GM12874 (cell line): Measurements from ENCODE around the gene NANP.

Experiments
- TF ChIP-seq, protein P1 (sequence below): IDR thresholded peaks from 2 replicates; pipeline ENCODE4 v1.5.1; 2011; ENCODE audit warnings: low read depth, mild to moderate bottlenecking, control low read depth, low read length, moderate library complexity; ENCODE audit not compliant: insufficient read depth

Gene NANP

DNA sequence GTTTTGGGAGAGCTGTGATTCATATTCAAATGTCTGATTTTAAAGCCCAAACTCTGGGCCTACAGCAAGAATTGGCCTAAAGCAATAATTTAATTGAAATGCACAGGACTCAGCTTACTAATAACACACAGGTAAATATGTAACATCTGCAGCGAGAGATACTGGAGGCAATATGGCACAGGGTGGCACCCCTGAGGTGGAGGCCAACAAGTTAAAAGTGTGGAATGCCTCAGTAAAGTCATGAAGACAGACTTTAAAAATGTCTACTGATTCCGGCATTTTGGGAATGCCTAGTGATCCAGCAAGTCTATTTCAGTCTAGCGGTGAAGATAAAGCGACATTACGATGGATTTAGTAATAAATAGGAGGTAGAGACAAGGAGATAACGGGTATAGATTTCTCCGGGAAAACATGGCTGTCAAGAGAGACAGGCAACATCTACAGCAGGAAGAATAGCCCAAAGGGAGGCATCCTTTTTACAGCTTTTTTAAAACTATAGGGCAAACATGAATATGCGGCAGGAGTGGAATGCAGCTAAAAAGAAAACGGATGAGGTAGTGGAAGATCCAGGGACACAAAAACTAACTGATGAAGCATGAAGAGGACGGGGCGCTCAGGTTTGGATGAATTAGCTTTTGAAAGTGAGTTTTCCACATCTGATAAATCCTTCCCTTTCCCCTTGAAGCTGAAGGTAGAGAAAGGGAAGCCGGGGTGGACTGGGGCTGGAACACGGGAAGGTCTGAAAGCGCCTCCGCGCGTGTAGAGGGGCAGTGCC lies 1.2 kb downstream of the NANP start:
- TF ChIP-seq, protein P1, sequence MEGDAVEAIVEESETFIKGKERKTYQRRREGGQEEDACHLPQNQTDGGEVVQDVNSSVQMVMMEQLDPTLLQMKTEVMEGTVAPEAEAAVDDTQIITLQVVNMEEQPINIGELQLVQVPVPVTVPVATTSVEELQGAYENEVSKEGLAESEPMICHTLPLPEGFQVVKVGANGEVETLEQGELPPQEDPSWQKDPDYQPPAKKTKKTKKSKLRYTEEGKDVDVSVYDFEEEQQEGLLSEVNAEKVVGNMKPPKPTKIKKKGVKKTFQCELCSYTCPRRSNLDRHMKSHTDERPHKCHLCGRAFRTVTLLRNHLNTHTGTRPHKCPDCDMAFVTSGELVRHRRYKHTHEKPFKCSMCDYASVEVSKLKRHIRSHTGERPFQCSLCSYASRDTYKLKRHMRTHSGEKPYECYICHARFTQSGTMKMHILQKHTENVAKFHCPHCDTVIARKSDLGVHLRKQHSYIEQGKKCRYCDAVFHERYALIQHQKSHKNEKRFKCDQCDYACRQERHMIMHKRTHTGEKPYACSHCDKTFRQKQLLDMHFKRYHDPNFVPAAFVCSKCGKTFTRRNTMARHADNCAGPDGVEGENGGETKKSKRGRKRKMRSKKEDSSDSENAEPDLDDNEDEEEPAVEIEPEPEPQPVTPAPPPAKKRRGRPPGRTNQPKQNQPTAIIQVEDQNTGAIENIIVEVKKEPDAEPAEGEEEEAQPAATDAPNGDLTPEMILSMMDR: no peak

DNA sequence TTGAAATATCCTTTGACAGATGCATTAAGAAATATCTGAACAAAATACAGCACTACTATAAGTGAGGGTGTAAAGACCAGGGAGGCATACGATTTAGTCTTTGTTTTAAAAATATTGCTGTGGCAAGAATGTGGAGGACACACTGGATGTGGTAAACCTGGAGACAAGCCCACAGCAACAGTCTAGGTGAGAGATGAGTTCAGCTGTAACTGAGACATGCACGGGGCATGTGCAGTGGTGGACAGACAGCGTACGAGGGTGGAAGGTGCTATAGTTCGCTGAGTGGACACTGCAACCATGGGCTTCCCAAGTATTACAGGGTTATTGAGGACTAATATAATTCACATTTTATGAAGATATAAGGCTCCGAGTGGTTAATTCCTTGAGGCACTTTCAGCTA lies 1.8 kb downstream of the NANP start:
- TF ChIP-seq, protein P1: no peak

DNA sequence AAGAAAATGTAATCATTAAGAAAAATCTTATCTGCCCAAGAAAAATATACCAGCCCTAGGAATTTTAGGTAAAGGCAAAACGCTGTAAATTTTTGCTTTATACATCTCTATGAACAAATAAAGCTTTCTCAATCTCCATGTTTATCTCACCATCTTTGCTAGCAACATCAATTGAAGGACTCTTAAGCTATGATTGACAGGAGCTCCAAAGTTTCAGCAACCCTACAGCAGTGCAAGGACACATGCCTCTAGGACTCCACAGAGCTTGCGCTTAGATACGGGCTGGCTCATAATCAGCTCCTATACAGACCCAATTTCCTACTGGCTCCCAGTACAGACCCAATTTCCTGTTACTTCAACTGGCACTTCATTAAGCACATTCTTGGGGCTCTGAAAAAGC lies 4.3 kb downstream of the NANP start:
- TF ChIP-seq, protein P1: no peak

DNA sequence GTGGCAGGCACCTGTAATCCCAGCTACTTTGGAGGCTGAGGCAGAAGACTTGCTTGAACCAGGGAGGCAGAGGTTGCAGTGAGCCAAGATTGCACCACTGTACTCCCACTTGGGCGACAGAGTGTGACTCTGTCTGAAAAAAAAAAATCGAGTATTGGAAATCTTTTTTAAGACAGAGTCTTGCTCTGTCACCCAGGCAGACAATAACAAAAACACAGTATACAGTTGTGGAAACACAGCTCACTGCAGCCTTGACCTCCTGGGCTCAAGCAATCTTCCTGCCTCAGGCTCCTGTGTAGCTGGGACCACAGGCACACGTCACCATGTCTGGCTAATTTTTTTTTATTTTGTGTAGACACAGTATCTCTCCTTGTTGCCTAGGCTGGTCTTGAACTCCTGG lies 15.0 kb downstream of the NANP start:
- TF ChIP-seq, protein P1: no peak

DNA sequence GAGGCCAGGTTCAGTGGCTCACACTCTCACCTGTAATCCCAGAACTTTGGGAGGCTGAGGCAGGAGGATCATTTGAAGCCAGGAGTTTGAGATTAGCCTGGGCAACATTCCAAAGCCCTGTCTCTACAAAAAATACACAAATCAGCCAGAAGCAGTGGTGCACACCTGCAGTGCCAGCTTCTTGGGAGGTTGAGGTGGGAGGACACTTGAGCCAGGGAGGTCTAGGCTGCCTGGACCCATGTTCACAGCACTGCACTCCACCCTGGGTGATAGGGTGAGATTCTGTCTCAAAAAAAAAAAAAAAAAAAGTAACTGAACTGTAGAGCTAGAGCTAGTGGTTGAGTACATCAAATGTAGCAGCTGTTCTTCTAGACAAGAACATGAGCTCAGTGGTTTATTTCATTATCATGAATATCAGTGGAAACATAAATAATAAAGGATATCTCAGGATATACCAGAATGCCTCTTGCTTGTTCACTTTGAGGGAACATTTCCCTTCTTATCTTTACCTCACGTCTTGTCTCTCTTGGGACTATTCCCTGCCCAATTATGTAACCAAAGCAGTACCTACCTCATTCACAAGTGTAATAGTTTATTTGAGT lies 17.6 kb downstream of the NANP start:
- TF ChIP-seq, protein P1: no peak

DNA sequence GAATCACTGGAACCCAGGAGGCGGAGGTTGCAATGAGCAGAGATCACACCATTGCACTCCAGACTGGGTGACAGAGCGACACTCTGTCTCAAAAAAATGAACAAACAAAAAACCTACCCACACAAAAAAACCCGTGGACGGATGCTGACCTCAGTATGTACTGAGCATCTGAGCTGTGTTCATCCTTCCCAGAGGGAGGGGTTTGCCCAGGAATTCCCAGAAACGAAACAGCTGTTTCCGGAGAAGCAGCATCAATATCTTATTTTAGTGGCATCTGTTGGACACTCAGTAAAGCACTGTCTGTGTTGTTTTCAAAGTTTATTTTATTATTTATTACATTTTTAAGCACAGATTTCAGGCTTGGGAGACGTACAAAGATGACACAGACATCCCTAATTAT lies 18.7 kb downstream of the NANP start:
- TF ChIP-seq, protein P1: no peak

DNA sequence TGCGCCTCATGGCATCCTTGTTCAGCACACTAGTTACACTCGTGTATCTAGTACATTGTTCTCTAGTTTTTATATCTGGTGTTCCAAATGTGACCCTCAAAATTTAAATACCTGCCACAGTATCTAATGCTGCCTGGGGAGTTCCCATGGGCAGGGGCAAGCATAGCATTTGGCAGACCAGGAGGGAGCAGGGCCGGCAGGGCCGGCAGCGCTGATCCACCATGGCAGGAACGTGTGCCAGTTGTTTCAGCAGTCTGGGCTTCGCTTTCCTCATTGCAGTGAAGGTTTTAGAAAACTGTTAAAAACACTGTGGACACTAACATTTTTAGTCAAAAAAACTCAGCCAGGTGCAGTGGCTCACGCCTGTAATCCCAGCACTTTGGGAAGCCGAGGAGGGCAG lies 19.2 kb downstream of the NANP start:
- TF ChIP-seq, protein P1: no peak
